ENCODE data around the gene TEKT5.
"Not testable (repeated sequence)": the region's sequence is repeated elsewhere in the genome, so short reads cannot be mapped to it uniquely, and the experiment has no call there.

TEKT5 gene

DNA sequence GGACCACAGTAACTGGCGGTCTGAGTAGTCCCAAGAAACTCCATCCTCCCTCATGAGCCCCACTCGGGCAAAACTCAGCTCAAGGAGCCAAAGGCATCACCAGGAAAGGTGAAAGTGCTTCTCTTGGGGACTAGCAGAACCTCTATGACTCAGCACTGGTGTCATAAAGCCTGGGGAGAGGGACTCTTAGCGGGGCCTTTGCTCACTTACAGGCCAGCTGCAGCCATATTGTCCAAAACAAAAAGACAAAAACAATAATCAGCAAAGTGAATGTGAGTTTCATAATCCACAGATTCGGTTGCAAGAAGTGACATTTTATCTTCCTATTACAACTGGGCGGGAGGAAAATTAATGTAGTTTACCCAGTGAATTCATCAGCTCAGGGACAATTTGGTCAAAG lies at the start of gene TEKT5:
TSS of gene TEKT5 (minus strand) at position 101 of the 400 bp plus-strand sequence. CDS start at position 44, 57 bp downstream.
- no peak for DNase-seq (ENCODE audit: low spot score)

DNA sequence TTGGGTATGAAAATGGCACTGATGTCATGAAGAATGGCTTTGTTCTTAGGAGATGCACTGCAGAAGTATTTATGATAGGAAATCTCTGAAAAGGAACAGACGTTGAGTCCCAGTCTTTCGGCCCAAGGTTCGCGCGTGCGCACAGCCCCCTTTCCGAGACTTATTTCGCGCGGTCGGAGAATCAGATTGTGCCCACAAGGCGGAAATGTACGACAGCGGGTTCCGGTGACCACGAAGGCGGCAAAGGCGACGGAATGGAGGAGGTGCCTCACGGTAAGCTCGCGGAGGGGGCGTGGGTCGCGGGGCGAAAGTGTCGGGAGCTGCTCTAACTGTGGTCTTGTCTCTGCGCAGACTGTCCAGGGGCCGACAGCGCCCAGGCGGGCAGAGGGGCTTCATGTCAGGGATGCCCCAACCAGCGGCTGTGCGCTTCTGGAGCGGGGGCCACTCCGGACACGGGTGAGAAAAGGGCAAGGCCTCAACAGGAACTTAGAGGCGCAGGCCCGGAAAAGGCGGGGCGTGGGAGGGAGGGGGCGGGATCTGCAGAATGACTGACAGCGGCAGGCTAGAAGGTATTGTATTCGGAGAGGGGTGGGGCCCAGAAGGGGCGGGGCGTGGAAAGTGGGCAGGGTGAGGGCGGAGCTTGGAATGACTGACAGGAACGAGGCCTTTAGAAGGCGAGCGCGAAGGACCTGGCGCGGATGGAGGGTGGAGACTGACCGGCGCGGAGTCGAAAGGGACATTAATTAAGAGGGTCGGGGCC lies 49.1 kb upstream of the TEKT5 start, which contains the start of gene NUBP1:
TSS of gene NUBP1 (plus strand) at position 233 of the 760 bp plus-strand sequence. CDS start at position 255, 22 bp downstream.
- peak; percentile 82 for DNase-seq (ENCODE audit: low spot score)

- no peak for DNase-seq (ENCODE audit: low spot score)
These were observed 48.5 kb upstream of the TEKT5 start for GRCh38 chr16:10743227-10743609.

- no peak for DNase-seq (ENCODE audit: low spot score)
These were observed 47.1 kb upstream of the TEKT5 start for GRCh38 chr16:10741844-10742243.

GRCh38 chr16:10741249-10741648 lies 46.5 kb upstream of the TEKT5 start:
- DNase-seq (ENCODE audit: low spot score) = not testable (repeated sequence)

- DNase-seq (ENCODE audit: low spot score) = no peak
These were observed 46.1 kb upstream of the TEKT5 start for GRCh38 chr16:10740845-10741208.

DNA sequence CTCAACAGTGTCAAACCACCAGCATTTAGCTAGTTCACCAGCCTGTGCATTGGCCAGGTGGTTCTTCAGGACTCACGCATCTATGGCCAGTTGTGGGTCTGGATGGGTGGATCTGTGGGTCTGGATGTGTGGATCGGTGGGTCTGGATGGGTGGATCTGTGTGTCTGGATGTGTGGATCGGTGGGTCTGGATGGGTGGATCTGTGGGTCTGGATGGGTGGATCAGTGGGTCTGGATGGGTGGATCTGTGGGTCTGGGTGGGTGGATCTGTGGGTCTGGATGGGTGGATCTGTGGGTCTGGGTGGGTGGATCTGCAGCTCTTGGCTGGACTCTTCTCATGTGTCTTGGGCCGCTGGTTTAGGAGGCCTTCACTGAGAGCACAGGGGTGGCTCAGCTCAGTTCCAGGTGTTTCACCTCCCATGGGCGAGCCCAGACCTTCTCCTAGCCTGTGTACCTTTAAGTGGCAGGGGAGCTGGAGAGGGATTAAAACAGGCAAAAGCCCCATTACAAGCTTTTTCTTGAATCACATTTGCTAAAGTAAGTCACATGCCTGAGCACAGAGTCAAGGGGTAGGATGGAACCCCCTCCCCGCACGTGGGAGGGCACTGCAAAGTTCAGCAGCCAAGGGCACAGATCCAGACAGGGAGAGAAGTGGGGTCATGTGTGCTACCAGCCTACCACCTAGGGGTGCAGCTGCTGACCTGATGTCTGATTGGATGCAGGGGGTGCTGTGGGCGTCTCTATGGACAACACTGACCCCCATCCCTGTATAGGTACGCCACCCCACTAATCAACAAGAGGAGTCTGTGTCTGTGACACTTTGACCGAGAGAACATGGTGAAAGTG lies 45.5 kb upstream of the TEKT5 start:
- no peak for DNase-seq (ENCODE audit: low spot score)

GRCh38 chr16:10738231-10739077 lies 43.7 kb upstream of the TEKT5 start:
- DNase-seq (ENCODE audit: low spot score) = no peak

DNA sequence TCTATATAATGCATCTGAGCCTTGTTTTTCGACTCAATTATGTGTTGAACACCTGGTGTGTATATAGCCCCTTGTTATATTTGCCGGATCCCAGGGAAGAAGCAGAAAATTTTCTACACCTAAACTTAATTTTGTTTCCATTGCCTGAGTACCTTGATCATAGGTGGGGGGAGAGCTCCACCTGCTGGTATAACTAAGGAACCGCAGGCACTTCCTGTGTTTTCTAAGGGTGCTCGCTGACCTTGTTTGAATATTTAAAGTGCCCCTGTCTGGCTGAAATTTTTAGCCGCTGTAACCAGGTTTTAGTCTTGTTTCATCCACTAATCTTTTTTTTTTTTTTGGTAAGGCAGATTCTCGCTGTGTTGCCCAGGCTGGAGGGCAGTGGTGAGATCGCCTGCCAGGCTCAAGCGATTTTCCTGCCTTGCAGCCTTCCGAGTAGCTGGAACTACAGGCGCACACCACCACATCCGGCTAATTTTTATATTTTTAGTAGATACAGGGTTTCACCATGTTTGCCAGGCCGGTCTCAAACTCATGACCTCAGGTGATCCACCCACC lies 42.4 kb upstream of the TEKT5 start:
- peak; percentile 50 for DNase-seq (ENCODE audit: low spot score)

GRCh38 chr16:10731790-10732189 lies 37.1 kb upstream of the TEKT5 start:
- no peak for DNase-seq (ENCODE audit: low spot score)

DNA sequence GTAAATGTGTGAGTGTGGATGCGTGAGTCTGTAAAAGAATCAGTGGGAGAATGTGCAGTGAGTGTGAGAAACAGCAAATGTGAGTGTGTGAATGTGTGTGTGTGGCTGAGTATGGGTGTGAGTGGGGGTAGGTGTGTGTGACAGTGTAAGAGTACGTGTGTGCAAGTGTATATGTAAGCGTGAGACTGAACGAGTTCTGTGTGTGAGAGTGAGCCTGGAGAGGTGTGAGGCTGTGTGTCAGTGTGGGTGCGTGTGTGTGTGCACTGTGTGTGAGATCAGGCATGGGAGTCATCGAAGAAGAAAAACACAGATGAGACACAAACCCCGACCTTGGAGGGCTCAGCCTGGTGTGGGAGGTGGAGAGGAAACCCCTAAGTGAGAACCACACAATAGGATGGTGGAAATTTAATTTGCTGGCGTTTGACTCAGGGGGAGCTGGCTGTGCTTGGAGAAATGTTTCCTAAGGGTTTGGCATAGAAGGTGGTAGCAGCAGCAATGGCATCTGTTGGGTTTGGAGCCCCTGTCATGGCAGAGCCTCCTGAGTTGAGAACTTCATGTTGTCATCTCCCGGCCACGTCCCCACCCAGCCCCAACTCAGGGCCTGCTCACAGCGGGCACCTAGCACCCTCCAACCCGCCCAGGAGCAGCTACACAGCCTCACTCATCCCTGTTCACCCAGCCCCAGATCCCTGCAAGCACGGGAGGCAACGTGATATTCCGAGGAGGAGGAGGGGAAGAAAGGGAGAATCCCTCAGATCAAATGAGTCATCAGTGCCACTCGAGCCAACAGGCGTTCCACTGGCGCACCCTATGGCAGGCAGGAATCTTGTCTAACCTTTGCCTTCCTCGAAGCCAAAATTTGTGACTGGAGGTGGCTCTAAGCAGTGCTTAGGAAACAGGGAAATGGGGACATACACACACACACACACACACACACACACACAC lies 34.6 kb upstream of the TEKT5 start:
- no peak for DNase-seq (ENCODE audit: low spot score)

- no peak for DNase-seq (ENCODE audit: low spot score)
These were observed 33.5 kb upstream of the TEKT5 start for GRCh38 chr16:10728003-10728887.

DNA sequence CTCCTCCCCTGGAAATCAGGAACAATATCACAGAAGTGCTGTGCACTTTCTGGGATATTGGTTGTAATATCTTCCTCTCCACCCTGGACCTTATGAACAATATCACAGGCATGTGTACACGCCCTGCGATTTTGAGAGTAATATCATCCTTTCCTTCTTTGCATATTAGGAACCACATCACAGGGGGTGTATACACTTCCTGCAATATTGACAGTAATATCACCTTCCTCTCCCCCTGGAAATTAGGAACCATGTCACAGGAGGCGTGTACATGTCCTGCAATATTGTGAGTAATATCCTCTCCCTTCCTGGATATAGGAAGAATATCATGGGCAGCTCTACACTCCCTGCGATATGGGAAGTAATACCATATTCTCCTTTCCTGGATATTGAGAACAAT lies 14.2 kb upstream of the TEKT5 start:
- DNase-seq (ENCODE audit: low spot score) = no peak

GRCh38 chr16:10699756-10700155 lies 5.0 kb upstream of the TEKT5 start:
- no peak for DNase-seq (ENCODE audit: low spot score)

DNA sequence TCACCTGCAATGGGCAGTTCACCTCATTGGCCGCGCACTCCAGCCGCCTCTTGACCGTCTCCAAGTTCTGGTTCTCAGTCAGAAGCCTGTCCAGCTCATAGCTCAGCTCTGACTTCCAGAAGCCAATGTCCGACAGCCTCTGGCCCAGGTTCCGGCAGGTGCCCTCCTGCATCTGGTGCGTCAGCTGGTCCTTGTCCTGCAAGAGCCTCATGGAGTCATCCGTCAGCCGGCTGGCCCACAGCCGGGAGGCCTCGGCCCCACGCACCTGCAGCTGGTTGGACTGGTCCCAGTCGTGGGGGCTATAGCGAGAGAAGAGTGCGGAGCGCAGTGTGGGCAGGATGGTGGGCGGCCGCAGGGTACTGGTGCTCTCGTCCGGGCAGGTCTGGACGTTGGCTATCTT lies 424 bp downstream of the TEKT5 start:
- DNase-seq (ENCODE audit: low spot score) = no peak

- no peak for DNase-seq (ENCODE audit: low spot score)
These were observed 841 bp downstream of the TEKT5 start for GRCh38 chr16:10693889-10694288.

- no peak for DNase-seq (ENCODE audit: low spot score)
These were observed 2.3 kb downstream of the TEKT5 start for GRCh38 chr16:10692470-10692869.

GRCh38 chr16:10688726-10689125 lies 6.0 kb downstream of the TEKT5 start:
- no peak for DNase-seq (ENCODE audit: low spot score)

DNA sequence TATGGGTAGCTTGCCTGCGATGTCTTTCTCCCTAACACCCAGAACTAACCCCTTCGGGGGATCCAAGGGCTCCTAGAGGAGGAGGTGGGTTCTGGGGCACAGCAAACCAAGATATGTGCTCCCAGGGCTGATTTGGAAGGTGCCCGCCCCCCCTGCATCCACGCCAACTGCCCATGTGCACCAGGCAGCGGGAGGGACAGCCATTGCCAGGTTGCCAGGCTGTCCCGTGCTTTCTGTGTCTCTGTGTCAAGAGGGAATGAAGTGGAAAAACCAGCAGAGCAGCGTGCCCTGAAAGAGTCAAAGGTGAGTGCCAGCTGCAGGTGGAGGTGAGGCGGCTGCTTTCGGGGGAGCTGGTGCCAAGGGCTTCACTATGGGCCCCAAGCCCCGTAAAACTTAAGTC lies 6.4 kb downstream of the TEKT5 start:
- DNase-seq (ENCODE audit: low spot score) = no peak

GRCh38 chr16:10685709-10686108 lies 9.0 kb downstream of the TEKT5 start:
- DNase-seq (ENCODE audit: low spot score) = no peak

Data from HuH-7 (cell line).